CD4-positive, alpha-beta T cell treated with Interleukin-17A for 4 hours (primary cell): ENCODE results near the gene ASB16.

Experiments
- DNase-seq: peaks from one replicate; pipeline ENCODE4 v3.0.0-alpha.2; 2020; ENCODE audit warnings: mixed read lengths

Gene ASB16

GRCh38 chr17:44190481-44190880 is 20.0 kb downstream of the ASB16 start:
- DNase-seq = no peak

GRCh38 chr17:44191369-44191768 is 20.9 kb downstream of the ASB16 start:
- DNase-seq = no peak

GRCh38 chr17:44191941-44192496 is 21.5 kb downstream of the ASB16 start:
- no peak for DNase-seq

- DNase-seq = no peak
Observed at GRCh38 chr17:44192750-44193149, 22.2 kb downstream of the ASB16 start.

GRCh38 chr17:44193326-44194084 is 23.0 kb downstream of the ASB16 start:
- no peak for DNase-seq

- DNase-seq = no peak
Observed at GRCh38 chr17:44197107-44197506, 26.6 kb downstream of the ASB16 start.

GRCh38 chr17:44197980-44198720 is 27.6 kb downstream of the ASB16 start:
- peak; percentile 73 for DNase-seq

GRCh38 chr17:44198721-44199552 is 28.4 kb downstream of the ASB16 start:
- DNase-seq = peak; percentile 84

- peak; percentile 100 for DNase-seq
Observed at GRCh38 chr17:44199553-44200477, 29.3 kb downstream of the ASB16 start, which contains the start of gene ATXN7L3. Gene ATXN7L3 (minus strand): TSS chr17:44199884. CDS start chr17:44198070, 1,814 bp downstream.

GRCh38 chr17:44200478-44201155 is 30.1 kb downstream of the ASB16 start:
- no peak for DNase-seq

GRCh38 chr17:44202756-44203155 is 32.3 kb downstream of the ASB16 start:
- DNase-seq = no peak

- peak; percentile 61 for DNase-seq
Observed at GRCh38 chr17:44203731-44204440, 33.4 kb downstream of the ASB16 start.

GRCh38 chr17:44204441-44204882 is 34.0 kb downstream of the ASB16 start:
- DNase-seq = no peak

- DNase-seq = no peak
Observed at GRCh38 chr17:44205962-44206824, 35.7 kb downstream of the ASB16 start.

- no peak for DNase-seq
Observed at GRCh38 chr17:44206825-44207155, 36.3 kb downstream of the ASB16 start.

- no peak for DNase-seq
Observed at GRCh38 chr17:44207319-44207718, 36.8 kb downstream of the ASB16 start.

GRCh38 chr17:44207743-44208142 is 37.2 kb downstream of the ASB16 start:
- DNase-seq = no peak

GRCh38 chr17:44209786-44210341 is 39.4 kb downstream of the ASB16 start:
- no peak for DNase-seq
